Activated naive CD4-positive, alpha-beta T cell treated with anti-CD3 and anti-CD28 coated beads, Interleukin-2, amount 50 U/mL, for 16 hours (primary cell): ENCODE measurements around the gene JMY.

ENCODE experiments used
- DNase-seq: peaks from one replicate; pipeline ENCODE4 v3.0.0-alpha.2; 2020

Gene JMY, protein sequence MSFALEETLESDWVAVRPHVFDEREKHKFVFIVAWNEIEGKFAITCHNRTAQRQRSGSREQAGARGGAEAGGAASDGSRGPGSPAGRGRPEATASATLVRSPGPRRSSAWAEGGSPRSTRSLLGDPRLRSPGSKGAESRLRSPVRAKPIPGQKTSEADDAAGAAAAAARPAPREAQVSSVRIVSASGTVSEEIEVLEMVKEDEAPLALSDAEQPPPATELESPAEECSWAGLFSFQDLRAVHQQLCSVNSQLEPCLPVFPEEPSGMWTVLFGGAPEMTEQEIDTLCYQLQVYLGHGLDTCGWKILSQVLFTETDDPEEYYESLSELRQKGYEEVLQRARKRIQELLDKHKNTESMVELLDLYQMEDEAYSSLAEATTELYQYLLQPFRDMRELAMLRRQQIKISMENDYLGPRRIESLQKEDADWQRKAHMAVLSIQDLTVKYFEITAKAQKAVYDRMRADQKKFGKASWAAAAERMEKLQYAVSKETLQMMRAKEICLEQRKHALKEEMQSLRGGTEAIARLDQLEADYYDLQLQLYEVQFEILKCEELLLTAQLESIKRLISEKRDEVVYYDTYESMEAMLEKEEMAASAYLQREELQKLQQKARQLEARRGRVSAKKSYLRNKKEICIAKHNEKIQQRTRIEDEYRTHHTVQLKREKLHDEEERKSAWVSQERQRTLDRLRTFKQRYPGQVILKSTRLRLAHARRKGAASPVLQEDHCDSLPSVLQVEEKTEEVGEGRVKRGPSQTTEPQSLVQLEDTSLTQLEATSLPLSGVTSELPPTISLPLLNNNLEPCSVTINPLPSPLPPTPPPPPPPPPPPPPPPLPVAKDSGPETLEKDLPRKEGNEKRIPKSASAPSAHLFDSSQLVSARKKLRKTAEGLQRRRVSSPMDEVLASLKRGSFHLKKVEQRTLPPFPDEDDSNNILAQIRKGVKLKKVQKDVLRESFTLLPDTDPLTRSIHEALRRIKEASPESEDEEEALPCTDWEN

GRCh38 chr5:79235634-79236361 is at the start of gene JMY:
JMY (plus strand) TSS chr5:79236131; CDS start chr5:79236651, 520 bp downstream.
- DNase-seq: peak; percentile 85

- DNase-seq: no peak
Measured at GRCh38 chr5:79186455-79186854, 49.5 kb upstream of the JMY start.

DNA sequence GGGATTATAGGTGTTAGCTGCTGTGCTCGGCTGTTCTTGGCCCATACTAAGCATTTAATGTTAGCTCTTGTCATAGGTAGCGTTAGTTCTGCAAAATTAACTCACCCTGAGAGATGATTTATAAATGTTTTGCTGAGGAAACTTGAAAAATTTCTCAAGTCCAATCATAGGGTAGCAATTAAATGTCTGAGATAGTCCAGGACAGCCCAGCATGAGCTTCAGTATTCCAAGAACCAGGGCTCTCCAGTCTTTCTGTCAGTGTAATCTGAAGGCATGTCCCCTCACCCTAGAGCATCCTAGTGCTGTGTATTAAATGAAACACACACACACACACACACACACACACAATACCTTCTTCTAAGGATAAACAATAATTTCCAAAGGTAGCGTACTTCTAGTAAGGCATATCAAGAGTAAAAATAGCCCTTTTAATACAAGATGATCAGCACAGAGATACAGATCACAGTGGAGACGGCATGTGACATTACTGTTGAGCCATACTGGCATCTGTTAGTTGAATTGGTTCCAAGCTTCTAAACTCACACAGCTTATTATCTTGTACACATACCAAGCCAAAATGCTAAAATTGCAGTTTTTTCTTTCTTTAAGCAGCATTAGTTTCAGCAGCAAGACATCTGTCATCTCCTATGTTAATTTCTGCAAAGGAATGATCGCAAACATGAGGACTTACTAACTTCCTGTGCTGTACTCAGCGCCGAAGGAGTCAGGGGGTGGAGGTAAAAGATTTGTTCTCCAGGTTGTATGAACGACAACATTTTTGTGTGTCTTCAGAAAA is 46.3 kb upstream of the JMY start:
- DNase-seq: no peak

GRCh38 chr5:79190235-79190529 is 45.7 kb upstream of the JMY start:
- no peak for DNase-seq

- DNase-seq: no peak
Measured at GRCh38 chr5:79191457-79191856, 44.5 kb upstream of the JMY start.

DNA sequence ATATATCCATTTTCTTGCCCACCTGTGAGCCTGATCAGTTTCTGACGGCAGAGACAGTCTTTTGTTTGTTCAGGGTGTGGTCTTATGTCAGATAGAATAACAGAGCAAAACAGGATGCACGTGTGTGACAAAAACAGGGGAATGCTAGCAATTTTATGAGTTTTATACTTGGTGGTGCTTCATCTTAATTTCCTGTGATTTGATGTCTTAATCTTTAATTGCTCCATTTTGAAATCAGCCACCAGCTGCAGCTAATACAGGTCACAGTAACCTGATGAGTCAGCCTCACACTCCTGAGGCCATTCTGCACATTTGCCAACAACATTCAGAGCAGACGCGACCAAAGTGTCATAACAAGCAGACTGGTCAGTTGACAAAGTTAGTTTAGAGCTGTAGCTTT is 42.3 kb upstream of the JMY start:
- no peak for DNase-seq

DNA sequence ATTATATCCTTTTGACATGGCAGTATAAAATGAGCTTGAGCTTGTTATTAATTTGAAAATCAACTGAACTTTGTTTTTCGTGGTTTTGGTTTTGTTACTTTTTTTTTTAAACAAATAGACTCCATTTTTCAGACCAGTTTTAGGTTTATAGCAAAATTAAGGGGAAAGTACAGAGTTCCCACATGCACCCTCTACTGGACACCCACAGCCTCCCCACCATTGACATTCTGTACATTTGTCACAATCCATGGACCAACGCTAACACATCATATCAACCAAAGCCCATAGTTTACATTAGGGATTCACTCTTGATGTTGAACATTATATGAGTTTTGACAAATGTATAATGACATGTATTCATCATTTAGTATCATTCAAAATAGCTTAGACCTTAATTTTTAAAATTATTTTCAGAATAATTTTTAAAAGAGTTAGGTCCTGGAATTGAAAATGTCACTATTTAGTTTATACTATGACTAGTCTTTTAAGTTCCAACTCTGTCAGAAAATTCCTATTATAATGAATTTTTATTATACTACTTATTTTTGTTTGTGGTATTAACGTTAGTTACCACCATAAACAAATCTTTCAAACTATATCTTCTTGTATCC is 35.3 kb upstream of the JMY start:
- no peak for DNase-seq

DNA sequence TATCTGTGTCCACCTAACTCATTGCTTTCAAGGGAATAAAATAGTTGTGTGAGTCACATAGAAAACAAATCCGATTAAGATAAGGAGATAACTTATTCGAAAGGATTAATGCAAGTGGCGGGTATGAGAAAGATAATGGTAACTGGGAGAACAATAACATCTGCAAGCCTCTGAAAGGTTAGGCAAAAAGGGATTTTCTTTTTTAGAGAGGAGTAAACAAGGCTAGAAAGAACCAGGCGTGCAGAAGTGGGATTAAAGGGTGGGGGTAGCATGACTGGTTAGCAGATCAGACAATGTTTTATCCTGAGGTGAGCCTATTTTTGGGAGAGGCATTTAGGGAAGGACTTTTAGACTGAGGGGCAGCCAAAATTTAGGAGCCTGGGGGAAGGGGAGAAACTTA is 34.7 kb upstream of the JMY start:
- DNase-seq: no peak

DNA sequence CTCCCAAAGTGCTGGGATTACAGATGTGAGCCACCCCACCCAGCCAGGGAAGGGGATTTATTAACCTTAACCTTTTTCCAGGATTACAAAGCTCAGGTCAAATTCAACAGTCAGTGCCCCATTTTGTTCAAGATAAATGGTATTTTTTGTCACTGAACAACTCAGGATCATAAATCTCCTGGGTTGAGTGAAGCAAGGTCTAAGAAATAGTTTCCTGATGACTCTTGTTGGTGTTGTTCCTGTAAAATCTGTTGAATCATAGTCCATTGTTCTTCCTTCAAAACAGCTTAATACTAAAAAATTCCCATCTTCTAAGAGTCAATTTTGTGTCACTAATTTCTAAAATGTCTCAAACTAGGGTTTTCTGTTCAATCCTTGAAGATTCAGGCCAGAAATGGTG is 33.9 kb upstream of the JMY start:
- DNase-seq: no peak

DNA sequence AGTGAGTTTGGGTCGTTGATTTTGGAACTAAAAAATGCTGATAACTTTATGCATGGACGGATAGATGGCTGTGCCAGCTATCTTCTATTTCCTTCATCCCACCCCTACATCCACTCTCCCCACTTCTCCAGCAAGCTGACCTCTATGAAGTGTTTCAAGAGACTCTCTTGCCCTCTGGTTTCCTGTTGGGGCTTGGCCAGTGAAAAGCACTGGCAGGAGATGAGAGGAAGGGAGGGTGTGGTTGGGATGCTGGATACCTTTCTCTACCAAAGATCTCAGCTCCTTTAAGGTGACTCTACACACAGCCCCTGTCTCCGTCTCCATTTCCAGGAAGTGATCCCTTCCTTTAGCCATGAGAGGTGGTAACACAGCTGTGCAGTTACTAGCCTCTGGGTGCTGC is 30.0 kb upstream of the JMY start:
- DNase-seq: no peak

DNA sequence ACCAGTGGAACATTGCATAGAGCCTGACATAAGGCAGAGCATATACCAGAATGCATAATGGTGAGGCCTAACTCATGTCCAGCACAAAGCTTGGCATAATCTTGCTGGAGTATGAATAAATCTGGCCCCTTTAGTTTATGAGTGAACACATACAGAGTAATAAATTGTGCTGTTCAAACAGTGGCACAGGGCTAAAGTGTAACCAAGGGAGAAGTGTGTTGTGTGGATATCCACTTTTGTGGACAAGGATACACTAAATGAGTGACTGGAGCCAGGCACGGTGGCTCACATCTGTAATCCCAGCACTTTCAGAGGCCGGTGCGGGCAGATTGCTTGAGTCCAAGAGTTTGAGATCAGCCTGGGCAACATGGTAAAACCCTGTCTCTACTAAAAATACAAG is 29.4 kb upstream of the JMY start:
- no peak for DNase-seq

GRCh38 chr5:79209505-79209904 is 26.4 kb upstream of the JMY start:
- no peak for DNase-seq

- no peak for DNase-seq
Measured at GRCh38 chr5:79224286-79224984, 11.5 kb upstream of the JMY start.

DNA sequence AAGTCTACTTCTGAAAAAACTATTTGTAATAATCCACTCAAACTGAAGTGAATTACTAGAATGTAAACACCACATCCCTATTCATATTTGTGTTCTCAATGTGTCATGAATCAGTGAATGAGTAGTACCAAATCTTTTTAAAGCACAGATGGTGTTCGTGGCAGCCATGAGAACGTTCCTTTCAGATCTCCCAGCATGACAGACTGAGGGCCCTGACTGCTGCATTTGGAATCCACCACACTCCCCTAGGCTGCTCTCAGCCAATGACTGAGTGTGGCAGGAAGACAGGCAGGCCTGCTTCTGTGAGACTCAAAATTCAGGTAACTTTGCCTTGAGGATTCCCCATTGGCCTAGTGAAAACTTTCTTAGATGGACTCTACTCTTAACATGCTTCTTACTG is 10.9 kb upstream of the JMY start:
- DNase-seq: no peak

DNA sequence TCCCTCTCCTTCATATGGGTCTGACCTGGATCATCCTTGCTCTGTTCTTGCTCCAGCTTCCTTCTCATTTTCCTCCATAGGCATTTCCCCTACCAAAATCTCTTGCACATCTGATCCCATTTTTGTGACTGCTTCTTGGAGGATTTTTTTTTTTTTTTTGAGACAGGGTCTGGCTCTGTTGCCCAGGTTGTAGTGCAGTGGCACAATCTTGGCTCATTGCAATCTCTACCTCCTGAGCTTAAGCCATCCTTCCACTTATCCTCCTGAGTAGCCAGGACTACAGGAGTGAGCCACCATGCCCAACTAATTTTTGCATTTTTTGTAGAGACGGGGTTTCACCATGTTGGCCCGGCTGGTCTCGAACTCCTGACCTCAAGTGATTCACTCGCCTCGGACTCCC is 10.5 kb upstream of the JMY start:
- DNase-seq: no peak

GRCh38 chr5:79227484-79228025 is 8.4 kb upstream of the JMY start:
- DNase-seq: no peak

- DNase-seq: no peak
Measured at GRCh38 chr5:79229357-79230174, 6.4 kb upstream of the JMY start.

DNA sequence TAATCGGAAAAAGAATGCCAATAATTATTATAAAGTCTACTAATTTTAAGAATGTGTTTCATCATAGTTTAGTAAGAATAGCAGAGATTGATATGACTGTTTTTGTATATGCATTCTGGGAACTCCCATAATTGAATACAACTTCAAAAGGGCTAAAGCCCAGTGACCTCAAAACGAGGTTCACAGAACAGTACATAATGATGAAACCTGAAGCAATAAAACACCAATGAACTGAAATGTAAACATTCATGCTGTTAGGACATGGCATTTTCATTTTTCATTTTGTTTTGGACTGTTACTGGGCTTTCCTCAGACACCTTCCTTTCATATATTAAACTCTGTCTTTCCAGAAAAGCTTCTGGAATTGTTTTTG is 684 bp upstream of the JMY start:
- DNase-seq: no peak

DNA sequence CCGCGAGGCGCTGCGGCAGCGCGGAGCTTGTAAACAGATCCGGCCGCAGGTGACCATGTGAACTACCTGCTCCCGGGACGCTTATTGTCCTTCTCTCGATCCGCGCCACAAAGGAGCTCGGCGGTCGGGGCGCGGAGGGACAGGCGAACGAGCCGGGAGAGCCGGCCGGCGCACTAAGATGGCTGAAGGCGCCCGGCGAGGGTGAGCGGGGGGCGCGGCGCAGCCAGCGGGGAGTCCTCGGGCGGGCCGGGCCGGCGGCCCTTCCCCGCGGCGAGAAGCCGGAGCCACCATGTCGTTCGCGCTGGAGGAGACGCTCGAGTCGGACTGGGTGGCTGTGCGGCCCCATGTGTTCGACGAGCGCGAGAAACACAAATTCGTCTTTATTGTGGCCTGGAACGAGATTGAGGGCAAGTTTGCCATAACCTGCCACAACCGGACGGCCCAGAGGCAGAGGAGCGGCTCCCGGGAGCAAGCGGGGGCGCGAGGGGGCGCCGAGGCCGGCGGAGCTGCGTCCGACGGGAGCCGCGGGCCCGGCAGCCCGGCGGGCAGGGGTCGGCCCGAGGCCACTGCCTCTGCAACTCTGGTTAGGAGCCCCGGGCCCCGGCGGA is 535 bp downstream of the JMY start:
- peak; percentile 44 for DNase-seq
